SK-N-SH (cell line): Measurements from ENCODE around the gene DNMBP. TPM values are rescaled to one million over a fixed set of nuclear protein-coding genes. Genes with fewer than 3 reads are reported as not detected.
"Not testable (repeated sequence)": the region's sequence is repeated elsewhere in the genome, so short reads cannot be mapped to it uniquely, and the experiment has no call there.

Experiments used
- CTCF ChIA-PET: fragments of 300-600, 350-600 bp; formaldehyde crosslinking; extraction: SDS; loops from one replicate; lab custom pipeline; 2021; lab: Yijun Ruan, JAX
- POLR2A ChIA-PET: fragments of 350-600 bp; sonication (Branson Sonifier 250); formaldehyde crosslinking; extraction: SDS; loops from one replicate; lab custom pipeline; 2020; ENCODE audit warnings: antibody characterized with exemption, inconsistent platforms; lab: Yijun Ruan, JAX
- DNase-seq: peaks from one replicate; pipeline ENCODE4 v3.0.0; 2012
- H2AFZ ChIP-seq: fragments of 200-600 bp; sonication (generic); 2 replicates; pipeline ENCODE4 v1.8.1; 2016; ENCODE audit warnings: antibody characterized with exemption, mild to moderate bottlenecking, low read depth
- H3F3A ChIP-seq: fragments of 200-600 bp; sonication (generic); replicated peaks from 2 replicates; pipeline ENCODE3; 2016; ENCODE audit warnings: antibody characterized with exemption, mild to moderate bottlenecking; ENCODE audit not compliant: insufficient read depth
- H3K27ac ChIP-seq, 2 experiments: fragments of 200-500 bp in 1 of 2; fragments of 200-600 bp in 1 of 2; sonication (Bioruptor generic) in 1 of 2; sonication (generic), shearing (Covaris generic) in 1 of 2; 2 replicates each; pipeline versions ENCODE4 v1.5.1 to v1.6.1; 2014 to 2016; ENCODE audit warnings: low read depth in 2 of 2, inconsistent platforms in 1 of 2, low read length in 1 of 2, mild to moderate bottlenecking in 1 of 2, mixed read lengths in 1 of 2
- H3K27me3 ChIP-seq: fragments of 200-600 bp; sonication (generic), shearing (Covaris generic); 2 replicates; pipeline ENCODE4 v1.6.1; 2016; ENCODE audit warnings: mixed run types; ENCODE audit not compliant: insufficient read depth
- H3K36me3 ChIP-seq, 2 experiments: fragments of 200-500 bp in 1 of 2; fragments of 200-600 bp in 1 of 2; sonication (Bioruptor generic) in 1 of 2; sonication (generic) in 1 of 2; replicated peaks in 1 of 2; 2 replicates each; pipeline versions ENCODE3 to v1.5.1; 2014 to 2016; ENCODE audit warnings: low read length in 1 of 2, mild to moderate bottlenecking in 1 of 2; ENCODE audit not compliant: insufficient read depth in 2 of 2, control insufficient read depth in 1 of 2
- H3K4me1 ChIP-seq, 2 experiments: fragments of 200-500 bp in 1 of 2; fragments of 200-600 bp in 1 of 2; sonication (Bioruptor generic) in 1 of 2; sonication (generic), shearing (Covaris generic) in 1 of 2; 2 replicates each; pipeline versions ENCODE4 v1.5.1 to v1.6.1; 2014 to 2016; ENCODE audit warnings: low read depth in 1 of 2, low read length in 1 of 2, mixed run types in 1 of 2; ENCODE audit not compliant: insufficient read depth in 2 of 2, control insufficient read depth in 1 of 2
- H3K4me2 ChIP-seq: fragments of 200-600 bp; sonication (generic), shearing (Covaris generic); 2 replicates; pipeline ENCODE4 v1.6.1; 2017; ENCODE audit warnings: mixed run types
- H3K4me3 ChIP-seq, 2 experiments: fragments of 200-500 bp in 1 of 2; fragments of 200-600 bp in 1 of 2; sonication (Bioruptor generic) in 1 of 2; sonication (generic), shearing (Covaris generic) in 1 of 2; 2 replicates each; pipeline versions ENCODE4 v1.5.1 to v1.8.1; 2014 to 2016; ENCODE audit warnings: low read depth in 2 of 2, inconsistent platforms in 1 of 2, low read length in 1 of 2, mild to moderate bottlenecking in 1 of 2, mixed read lengths in 1 of 2, moderate library complexity in 1 of 2
- H3K79me2 ChIP-seq: fragments of 200-600 bp; sonication (generic); 2 replicates; pipeline ENCODE4 v1.8.1; 2017; ENCODE audit warnings: mild to moderate bottlenecking; ENCODE audit not compliant: insufficient read depth
- H3K9ac ChIP-seq: fragments of 200-600 bp; sonication (generic); 2 replicates; pipeline ENCODE4 v1.6.1; 2017; ENCODE audit warnings: mixed run types
- H3K9me2 ChIP-seq: fragments of 200-600 bp; sonication (generic); 2 replicates; pipeline ENCODE4 v1.6.1; 2017; ENCODE audit warnings: mixed run types
- H3K9me3 ChIP-seq: fragments of 200-600 bp; sonication (generic); 2 replicates; pipeline ENCODE4 v1.6.1; 2017; ENCODE audit warnings: mixed run types, mild to moderate bottlenecking, moderate library complexity
- H4K20me1 ChIP-seq: fragments of 200-600 bp; sonication (generic); 2 replicates; pipeline ENCODE4 v1.6.1; 2017; ENCODE audit warnings: mild to moderate bottlenecking, mixed run types; ENCODE audit not compliant: insufficient read depth
- ELF1 ChIP-seq: IDR thresholded peaks from 2 replicates; pipeline ENCODE4 v1.4.0; 2012
- EP300 ChIP-seq, 2 experiments: IDR thresholded peaks; 2 replicates each; pipeline versions ENCODE4 v1.4.0 to v1.6.1; 2012; ENCODE audit warnings: borderline replicate concordance in 1 of 2, low read depth in 1 of 2, low read length in 1 of 2
- EZH2phosphoT487 ChIP-seq: fragments of 200-600 bp; sonication (generic); IDR thresholded peaks from 2 replicates; pipeline ENCODE4 v1.6.1; 2017; ENCODE audit warnings: low read depth, mixed run types, mild to moderate bottlenecking, antibody characterized with exemption, moderate library complexity, borderline replicate concordance
- TAF1 ChIP-seq: IDR thresholded peaks from 2 replicates; pipeline ENCODE4 v1.6.1; 2012; ENCODE audit warnings: low read depth, mild to moderate bottlenecking, low read length, moderate library complexity, borderline replicate concordance
- TCF12 ChIP-seq: IDR thresholded peaks from 2 replicates; pipeline ENCODE4 v1.4.0; 2012
- YY1 ChIP-seq: IDR thresholded peaks from 2 replicates; pipeline ENCODE4 v1.4.0; 2012; ENCODE audit warnings: low read depth, mild to moderate bottlenecking
- WGBS: methylation state at CpG from one replicate; pipeline ENCODE4 v1.1.6; 2017; ENCODE audit warnings: low lambda C conversion rate; 5-methylcytosine and 5-hydroxymethylcytosine counted together
- polyA plus RNA-seq, 3 experiments: library from polyadenylated mRNA; depleted of rRNA; stranded (reverse); fragments of >200 nt; gene quantifications; 2 replicates each; pipeline ENCODE4 v1.2.3, GENCODE V29; 2012
- TF ChIP-seq, protein P1 (sequence below): fragments of 150-350 bp; IDR thresholded peaks from 2 replicates; pipeline ENCODE4 v1.6.1; 2016; ENCODE audit warnings: mild to moderate bottlenecking, low read depth, low read length
- TF ChIP-seq, protein P2 (sequence below): fragments of 200-600 bp; sonication (generic); IDR thresholded peaks from 2 replicates; pipeline ENCODE4 v1.6.1; 2017; ENCODE audit warnings: antibody characterized with exemption, mild to moderate bottlenecking, moderate library complexity

The DNMBP gene
- polyA plus RNA-seq, 1 of the 3 experiments (the other 2 are of a cell fraction) = 40.2 TPM

DNA sequence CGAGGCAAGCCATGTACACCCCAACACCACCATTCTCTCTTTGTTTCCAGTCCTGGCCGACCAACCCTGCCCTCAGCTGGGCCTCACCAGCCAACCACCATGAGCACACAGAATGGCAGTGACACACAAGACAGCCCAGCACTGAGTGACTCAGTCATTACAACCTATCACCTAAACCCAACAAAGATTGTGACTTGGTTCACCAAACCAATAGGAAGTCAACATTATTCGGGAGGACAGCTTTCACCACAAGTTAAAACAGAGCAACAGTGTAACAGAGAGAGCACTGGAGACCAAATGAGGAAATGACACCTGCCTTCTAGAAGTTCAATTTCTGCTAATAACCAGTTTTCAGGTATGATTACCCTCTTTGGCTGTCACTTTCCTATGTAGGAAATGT lies 72.1 kb downstream of the DNMBP start:
- Histone ChIP-seq H3K36me3 (peaks cover 0 to 33% of the 10 kb centered on the region in 2 experiments), H3K9ac (no peak overlapping the region), H3K4me2 (no peak overlapping the region), H4K20me1 (peaks cover 39% of the 10 kb centered on the region), H2AFZ (no peak overlapping the region), H3K4me1 (peaks cover 0 to 10% of the 10 kb centered on the region in 2 experiments; a peak in 1 of 4 replicates), H3K4me3 (no peak overlapping the region), H3K9me3 (no peaks in the 10 kb centered on the region), H3K79me2 (peaks cover 88% of the 10 kb centered on the region), H3K27me3 (no peaks in the 10 kb centered on the region), H3K27ac (peak overlapping the region in 1 of 2 experiments; percentile 31; a peak in 1 of 4 replicates), H3K9me2 (no peaks in the 10 kb centered on the region), H3F3A (peaks cover 36% of the 10 kb centered on the region)
- DNase-seq = no peak
- 74% methylated on average over 3 of the region's 3 CpGs for WGBS
- ChIA-PET POLR2A (no interaction called here), CTCF (interaction anchor here (0.7 kb wide), 1 partner anchor 108 kb away, joined by 3 read pairs; no protein-coding TSS in a partner anchor)
- TF ChIP-seq YY1 (no peak), EZH2phosphoT487 (no peak), TAF1 (no peak)
- TF ChIP-seq, protein P1, sequence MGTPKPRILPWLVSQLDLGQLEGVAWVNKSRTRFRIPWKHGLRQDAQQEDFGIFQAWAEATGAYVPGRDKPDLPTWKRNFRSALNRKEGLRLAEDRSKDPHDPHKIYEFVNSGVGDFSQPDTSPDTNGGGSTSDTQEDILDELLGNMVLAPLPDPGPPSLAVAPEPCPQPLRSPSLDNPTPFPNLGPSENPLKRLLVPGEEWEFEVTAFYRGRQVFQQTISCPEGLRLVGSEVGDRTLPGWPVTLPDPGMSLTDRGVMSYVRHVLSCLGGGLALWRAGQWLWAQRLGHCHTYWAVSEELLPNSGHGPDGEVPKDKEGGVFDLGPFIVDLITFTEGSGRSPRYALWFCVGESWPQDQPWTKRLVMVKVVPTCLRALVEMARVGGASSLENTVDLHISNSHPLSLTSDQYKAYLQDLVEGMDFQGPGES = no peak

DNA sequence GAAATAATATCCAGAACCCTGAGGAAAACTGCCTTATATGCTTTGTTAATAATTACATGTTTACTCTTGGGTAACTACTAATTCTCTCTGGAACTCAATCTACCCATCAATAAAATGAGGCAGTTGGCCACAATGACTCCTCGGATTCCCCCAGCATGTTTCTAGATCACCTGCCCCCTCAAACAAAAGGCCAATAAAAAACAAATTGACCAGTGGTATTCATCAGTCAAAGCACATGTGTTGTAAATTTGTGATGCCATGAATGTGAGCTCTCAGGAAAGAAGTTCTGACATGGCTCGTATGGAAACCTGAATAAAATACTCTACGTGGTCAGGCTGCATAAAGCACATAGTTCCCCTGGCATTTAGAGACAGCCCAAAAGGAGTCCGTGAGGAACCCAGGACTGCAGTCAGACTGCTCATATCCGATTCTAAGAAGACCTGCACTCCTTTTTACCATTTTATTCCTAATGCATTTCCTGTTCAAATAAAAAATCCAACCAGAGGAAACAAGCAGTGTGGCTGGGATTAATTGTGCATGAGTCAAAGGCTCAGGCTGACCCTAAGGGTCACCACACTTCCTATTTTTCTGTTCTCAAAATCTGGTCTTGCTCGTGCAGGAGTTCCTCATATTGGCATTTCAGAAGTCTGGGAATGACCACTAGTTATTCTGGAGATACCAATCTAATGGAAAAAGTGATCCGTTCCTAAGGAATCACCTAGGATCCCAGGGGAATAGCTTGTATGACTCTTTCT lies 77.4 kb downstream of the DNMBP start:
- H3K9me2 ChIP-seq, POLR2A ChIA-PET, H2AFZ ChIP-seq, H3K9me3 ChIP-seq, H3K27me3 ChIP-seq, H3K4me3 ChIP-seq, CTCF ChIA-PET, DNase-seq: not testable (repeated sequence)
- H3F3A ChIP-seq = peaks cover 48% of the 10 kb centered on the region
- peaks cover 86% of the 10 kb centered on the region for H3K79me2 ChIP-seq
- H3K4me1 ChIP-seq = peaks cover 0 to 33% of the 10 kb centered on the region in 2 experiments
- peak overlapping the region; percentile 39; the same call in 1 of the 2 replicates for H3K9ac ChIP-seq
- H3K4me2 ChIP-seq = peak overlapping the region; percentile 61
- peaks cover 2 to 45% of the 10 kb centered on the region in 2 experiments for H3K36me3 ChIP-seq
- peaks cover 11% of the 10 kb centered on the region; the same call in 1 of the 2 replicates for H4K20me1 ChIP-seq
- WGBS = 28% methylated on average over 4 of the region's 7 CpGs
- peak overlapping the region; percentile 72 to 90; a peak in 3 of 4 replicates for H3K27ac ChIP-seq

DNA sequence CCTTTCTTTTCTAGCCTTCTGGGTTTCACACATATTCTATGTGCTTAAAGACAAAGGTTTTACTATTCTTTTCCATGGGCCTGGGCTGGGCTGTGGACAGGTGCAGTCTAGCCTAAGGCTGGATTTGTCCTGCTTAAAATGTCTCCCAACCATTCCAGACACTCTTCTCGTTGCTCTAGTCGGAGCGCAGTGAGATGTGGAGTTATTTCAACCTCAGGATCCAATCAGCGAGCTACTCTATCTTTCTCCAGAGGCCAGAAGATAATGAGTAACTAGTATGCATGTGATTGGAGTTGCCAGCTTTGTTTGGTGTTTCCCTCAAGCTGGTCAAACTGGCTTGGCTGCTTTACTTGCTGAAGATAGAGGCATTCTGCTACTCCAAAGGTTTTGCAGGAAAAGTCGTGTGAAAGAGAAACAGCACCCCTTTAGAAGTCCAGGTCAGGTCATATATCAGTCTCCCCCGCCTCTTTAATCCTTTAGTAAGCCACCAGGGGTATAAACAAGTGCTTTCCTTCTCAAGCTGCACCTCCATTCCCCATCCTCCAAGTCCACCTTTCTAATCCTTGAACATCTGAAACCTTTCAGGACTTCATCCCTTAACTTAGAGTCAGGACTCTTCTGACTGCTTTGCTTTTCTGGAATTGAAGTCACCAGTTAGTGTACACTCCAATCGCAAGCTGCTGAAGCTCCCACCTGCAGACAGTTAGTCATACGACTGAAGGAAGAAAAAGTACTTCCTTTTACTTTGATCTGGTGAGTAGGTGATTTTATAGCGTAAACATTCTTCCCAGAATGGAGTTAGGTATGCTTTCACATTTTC lies 78.8 kb downstream of the DNMBP start:
- Histone ChIP-seq H3K9me2 (no peaks in the 10 kb centered on the region), H4K20me1 (peaks cover 16% of the 10 kb centered on the region), H3K9me3 (no peaks in the 10 kb centered on the region), H3K79me2 (peaks cover 86% of the 10 kb centered on the region), H3K9ac (peak overlapping the region; percentile 39; the same call in 1 of the 2 replicates), H3K4me1 (peaks cover 4 to 46% of the 10 kb centered on the region in 2 experiments), H3K27ac (peak overlapping the region; percentile 72 to 90; a peak in 3 of 4 replicates), H3K36me3 (peaks cover 2 to 39% of the 10 kb centered on the region in 2 experiments), H3K4me2 (0 out of 2 replicates have a peak overlapping the region, but pooled peaks have one; percentile 1), H3F3A (peaks cover 39% of the 10 kb centered on the region), H3K27me3 (no peaks in the 10 kb centered on the region), H3K4me3 (no peak overlapping the region), H2AFZ (no peak overlapping the region)
- TF ChIP-seq ELF1 = no peak
- no peak for TF ChIP-seq YY1
- peak; percentile 14; the same call in 1 of the 2 replicates for TF ChIP-seq TCF12
- TF ChIP-seq EP300 (IDR thresholded peaks at IDR 0.05; ENCODE audit: borderline replicate concordance in 1 of 2, low read depth in 1 of 2, low read length in 1 of 2) = no peak
- TF ChIP-seq, protein P2, sequence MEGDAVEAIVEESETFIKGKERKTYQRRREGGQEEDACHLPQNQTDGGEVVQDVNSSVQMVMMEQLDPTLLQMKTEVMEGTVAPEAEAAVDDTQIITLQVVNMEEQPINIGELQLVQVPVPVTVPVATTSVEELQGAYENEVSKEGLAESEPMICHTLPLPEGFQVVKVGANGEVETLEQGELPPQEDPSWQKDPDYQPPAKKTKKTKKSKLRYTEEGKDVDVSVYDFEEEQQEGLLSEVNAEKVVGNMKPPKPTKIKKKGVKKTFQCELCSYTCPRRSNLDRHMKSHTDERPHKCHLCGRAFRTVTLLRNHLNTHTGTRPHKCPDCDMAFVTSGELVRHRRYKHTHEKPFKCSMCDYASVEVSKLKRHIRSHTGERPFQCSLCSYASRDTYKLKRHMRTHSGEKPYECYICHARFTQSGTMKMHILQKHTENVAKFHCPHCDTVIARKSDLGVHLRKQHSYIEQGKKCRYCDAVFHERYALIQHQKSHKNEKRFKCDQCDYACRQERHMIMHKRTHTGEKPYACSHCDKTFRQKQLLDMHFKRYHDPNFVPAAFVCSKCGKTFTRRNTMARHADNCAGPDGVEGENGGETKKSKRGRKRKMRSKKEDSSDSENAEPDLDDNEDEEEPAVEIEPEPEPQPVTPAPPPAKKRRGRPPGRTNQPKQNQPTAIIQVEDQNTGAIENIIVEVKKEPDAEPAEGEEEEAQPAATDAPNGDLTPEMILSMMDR = no peak
- no peak for DNase-seq
- ChIA-PET POLR2A (no interaction called here), CTCF (interaction anchor here (0.6 to 0.7 kb wide), 2 partner anchors 32 to 1510 kb away, joined by 3 read pairs; no protein-coding TSS in a partner anchor)
- WGBS = 74% methylated on average over 9 of the region's 9 CpGs
